ENCODE measurements around the gene CERS6. TPM values are rescaled to one million over a fixed set of nuclear protein-coding genes. Genes with fewer than 3 reads are reported as not detected.

CERS6 gene
- total and polyA plus RNA-seq, 2 of the 8 experiments (the other 6 are each of a cell fraction or from before 2014, with no cell fraction given) = 6.8 to 28.2 TPM

DNA sequence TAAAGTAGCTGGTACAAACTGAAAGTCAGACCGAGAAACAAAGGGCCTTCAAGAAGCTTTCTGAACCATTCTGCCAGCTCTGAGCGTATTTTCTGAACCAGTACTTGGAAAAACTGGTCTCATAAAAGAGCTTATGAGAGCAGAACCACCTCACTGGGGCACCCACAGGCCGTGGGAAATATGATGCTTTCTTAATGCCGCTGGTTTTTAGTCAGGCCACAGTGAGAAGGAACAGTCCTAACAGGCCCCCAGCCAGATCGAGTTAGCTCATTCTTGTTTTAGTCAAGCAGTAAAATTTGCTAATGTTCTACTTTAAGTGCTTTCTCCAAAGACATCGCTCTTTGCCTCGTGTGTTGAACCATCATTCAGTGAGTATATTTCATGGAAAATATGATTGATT is 333.7 kb downstream of the CERS6 start:
- 90% methylated on average over 7 of the region's 7 CpGs; no CpG with 5 or more reads in 1 of the 2 experiments for WGBS, 2 experiments (ENCODE audit: extremely low coverage in 1 of 2, insufficient coverage in 1 of 2, insufficient read length in 1 of 2, insufficient replicate concordance in 2 of 2, low coverage in 1 of 2, low lambda C conversion rate in 2 of 2, missing lambda C conversion rate in 1 of 2)
- FAIRE-seq (no peak), DNase-seq (ENCODE audit: low read depth in 1 of 2, low spot score in 2 of 2) (no peak)
- Histone ChIP-seq H2BK20ac (ENCODE audit: low read length) (no peak overlapping the region), H2AFZ (ENCODE audit: low read length) (no peak overlapping the region), H4K8ac (ENCODE audit: extremely low read depth, insufficient read depth, low read length) (no peak overlapping the region), H4K20me1 (replicated peaks in 1 of 2; ENCODE audit: control insufficient read depth in 1 of 2, insufficient read depth in 2 of 2, low read length in 2 of 2) (no peaks in the 10 kb centered on the region), H3K4me1 (replicated peaks in 1 of 4; ENCODE audit: control insufficient read depth in 3 of 4, insufficient read depth in 4 of 4, low read length in 3 of 4) (peaks cover 0 to 3% (median 0%) of the 10 kb centered on the region in 4 experiments; a peak in 2 of 7 replicates), H3K4ac (replicated peaks; ENCODE audit: insufficient read length, low read depth, low read length) (no peak overlapping the region), H3K9me3 (ENCODE audit: insufficient read depth in 2 of 2, low read depth in 1 of 2, low read length in 1 of 2) (no peaks in the 10 kb centered on the region), H3K4me3 (ENCODE audit: extremely low read depth in 1 of 4, insufficient read depth in 2 of 4, low read depth in 3 of 4, low read length in 4 of 4) (no peak overlapping the region), H3K79me1 (ENCODE audit: low read depth, low read length) (no peaks in the 10 kb centered on the region), H2AK5ac (ENCODE audit: low read depth, low read length) (no peak overlapping the region), H3K36me3 (ENCODE audit: control insufficient read depth in 2 of 4, insufficient read depth in 4 of 4, low read length in 3 of 4) (no peaks in the 10 kb centered on the region), H3K56ac (replicated peaks; ENCODE audit: insufficient read length, low read depth, low read length) (no peak overlapping the region), H2BK120ac (replicated peaks; ENCODE audit: low read depth, low read length) (no peak overlapping the region), H3K27me3 (replicated peaks in 1 of 4; ENCODE audit: control insufficient read depth in 3 of 4, extremely low read depth in 1 of 4, insufficient read depth in 3 of 4, low read length in 3 of 4) (peaks cover 0 to 2% (median 0%) of the 10 kb centered on the region in 4 experiments; a peak in 1 of 7 replicates), H2BK15ac (ENCODE audit: low read length) (no peak overlapping the region), H3K79me2 (ENCODE audit: control insufficient read depth in 1 of 2, insufficient read depth in 2 of 2, low read length in 2 of 2) (no peaks in the 10 kb centered on the region), H3K23ac (ENCODE audit: insufficient read length) (no peak overlapping the region), H4K91ac (replicated peaks; ENCODE audit: insufficient read length, low read length) (no peak overlapping the region), H3K18ac (ENCODE audit: extremely low read depth, low read length) (no peak overlapping the region), H3K23me2 (ENCODE audit: low read depth, low read length) (no peaks in the 10 kb centered on the region), H3K27ac (ENCODE audit: low read depth, low read length) (no peak overlapping the region), H3K9ac (replicated peaks in 1 of 4; ENCODE audit: extremely low read depth in 1 of 4, low read depth in 3 of 4, low read length in 3 of 4) (no peak overlapping the region), H3K14ac (ENCODE audit: insufficient read length) (no peak overlapping the region), H4K5ac (ENCODE audit: insufficient read length, low read depth, low read length) (no peak overlapping the region), H3K4me2 (ENCODE audit: insufficient read depth in 1 of 2, low read depth in 2 of 2, low read length in 2 of 2) (no peak overlapping the region), H2BK12ac (ENCODE audit: low read depth, low read length) (no peak overlapping the region), H2BK5ac (ENCODE audit: low read depth, low read length) (no peak overlapping the region)
- ChIA-PET POLR2A (ENCODE audit: partially characterized antibody) (no interaction called here), CTCF (ENCODE audit: partially characterized antibody) (interaction anchor here (1.1 to 1.5 kb wide), 2 partner anchors 9 to 16 kb away, joined by 3 to 6 read pairs; no protein-coding TSS in a partner anchor)
- no peak for TF ChIP-seq RAD21 (IDR thresholded peaks at IDR 0.05 in 1 of 2, conservative IDR thresholded peaks at IDR 0.05 in 1 of 2; ENCODE audit: low read depth in 2 of 2, low read length in 2 of 2)
- no peak for TF ChIP-seq POLR2A (IDR thresholded peaks at IDR 0.05; ENCODE audit: control extremely low read depth in 1 of 2, low read depth in 2 of 2, low read length in 2 of 2)
- TF ChIP-seq, protein P1, sequence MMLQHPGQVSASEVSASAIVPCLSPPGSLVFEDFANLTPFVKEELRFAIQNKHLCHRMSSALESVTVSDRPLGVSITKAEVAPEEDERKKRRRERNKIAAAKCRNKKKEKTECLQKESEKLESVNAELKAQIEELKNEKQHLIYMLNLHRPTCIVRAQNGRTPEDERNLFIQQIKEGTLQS (IDR thresholded peaks at IDR 0.05; ENCODE audit: insufficient read depth, low read depth, low read length) = no peak
- TF ChIP-seq, protein P2, sequence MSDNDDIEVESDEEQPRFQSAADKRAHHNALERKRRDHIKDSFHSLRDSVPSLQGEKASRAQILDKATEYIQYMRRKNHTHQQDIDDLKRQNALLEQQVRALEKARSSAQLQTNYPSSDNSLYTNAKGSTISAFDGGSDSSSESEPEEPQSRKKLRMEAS (IDR thresholded peaks at IDR 0.05) = no peak
- no peak for TF ChIP-seq KDM1A (IDR thresholded peaks at IDR 0.05; ENCODE audit: borderline replicate concordance, low read length)
- TF ChIP-seq RFX5 (IDR thresholded peaks at IDR 0.05; ENCODE audit: borderline replicate concordance, low read depth, low read length) = no peak
- no peak for TF ChIP-seq SIX5 (IDR thresholded peaks at IDR 0.05; ENCODE audit: low read depth, low read length)
- TF ChIP-seq JUND (IDR thresholded peaks at IDR 0.05; ENCODE audit: low read length) = no peak
- TF ChIP-seq CBX8 (IDR thresholded peaks at IDR 0.05; ENCODE audit: borderline replicate concordance, low read depth, low read length) = no peak
- TF ChIP-seq BRCA1 (IDR thresholded peaks at IDR 0.05; ENCODE audit: low read depth, low read length) = no peak
- no peak for TF ChIP-seq RNF2 (IDR thresholded peaks at IDR 0.05; ENCODE audit: borderline replicate concordance, low read depth, low read length, missing control alignments, poor library complexity, severe bottlenecking)
- TF ChIP-seq, protein P3, sequence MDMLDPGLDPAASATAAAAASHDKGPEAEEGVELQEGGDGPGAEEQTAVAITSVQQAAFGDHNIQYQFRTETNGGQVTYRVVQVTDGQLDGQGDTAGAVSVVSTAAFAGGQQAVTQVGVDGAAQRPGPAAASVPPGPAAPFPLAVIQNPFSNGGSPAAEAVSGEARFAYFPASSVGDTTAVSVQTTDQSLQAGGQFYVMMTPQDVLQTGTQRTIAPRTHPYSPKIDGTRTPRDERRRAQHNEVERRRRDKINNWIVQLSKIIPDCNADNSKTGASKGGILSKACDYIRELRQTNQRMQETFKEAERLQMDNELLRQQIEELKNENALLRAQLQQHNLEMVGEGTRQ (IDR thresholded peaks at IDR 0.05; ENCODE audit: low read length) = no peak
